ENCODE data around the gene PEX1.

Gene PEX1

GRCh38 chr7:92534572-92534971 lies 6.3 kb upstream of the PEX1 start:
- no peak for DNase-seq
- peak overlapping the region; percentile 20 for H3K4me3 Mint-ChIP-seq
- peak overlapping the region; percentile 53 for H3K27ac Mint-ChIP-seq
- no peaks in the 10 kb centered on the region for H3K27me3 Mint-ChIP-seq (ENCODE audit: low read depth, poor library complexity)
- peaks cover 24% of the 10 kb centered on the region for H3K4me1 Mint-ChIP-seq
- H3K36me3 Mint-ChIP-seq (ENCODE audit: low read depth) = peaks cover 55% of the 10 kb centered on the region
- H3K9me3 Mint-ChIP-seq = no peaks in the 10 kb centered on the region
- TF ChIP-seq CTCF (IDR thresholded peaks at IDR 0.05) = no peak

GRCh38 chr7:92528958-92529264 lies 591 bp upstream of the PEX1 start:
- TF ChIP-seq CTCF (IDR thresholded peaks at IDR 0.05) = no peak
- no peaks in the 10 kb centered on the region for H3K9me3 Mint-ChIP-seq
- H3K27me3 Mint-ChIP-seq (ENCODE audit: low read depth, poor library complexity) = no peaks in the 10 kb centered on the region
- H3K27ac Mint-ChIP-seq = peak overlapping the region; percentile 98
- peaks cover 35% of the 10 kb centered on the region for H3K4me1 Mint-ChIP-seq
- DNase-seq = no peak
- H3K4me3 Mint-ChIP-seq = peak overlapping the region; percentile 97
- peaks cover 19% of the 10 kb centered on the region for H3K36me3 Mint-ChIP-seq (ENCODE audit: low read depth)

- peaks cover 29% of the 10 kb centered on the region for H3K4me1 Mint-ChIP-seq
- peak; percentile 60 for DNase-seq
- no peaks in the 10 kb centered on the region for H3K27me3 Mint-ChIP-seq (ENCODE audit: low read depth, poor library complexity)
- TF ChIP-seq CTCF (IDR thresholded peaks at IDR 0.05) = no peak
- H3K27ac Mint-ChIP-seq = peak overlapping the region; percentile 67
- peak overlapping the region; percentile 97 for H3K4me3 Mint-ChIP-seq
- peaks cover 8% of the 10 kb centered on the region for H3K36me3 Mint-ChIP-seq (ENCODE audit: low read depth)
- H3K9me3 Mint-ChIP-seq = no peaks in the 10 kb centered on the region
These were observed 776 bp downstream of the PEX1 start for GRCh38 chr7:92527300-92528187.

GRCh38 chr7:92523110-92523509 lies 5.2 kb downstream of the PEX1 start:
- Mint-ChIP-seq H3K36me3 (ENCODE audit: low read depth) (no peaks in the 10 kb centered on the region), H3K27me3 (ENCODE audit: low read depth, poor library complexity) (no peaks in the 10 kb centered on the region), H3K4me3 (no peak overlapping the region)

GRCh38 chr7:92520024-92520423 lies 8.3 kb downstream of the PEX1 start:
- Mint-ChIP-seq H3K4me3 (no peak overlapping the region), H3K36me3 (ENCODE audit: low read depth) (peaks cover 17% of the 10 kb centered on the region), H3K27ac (no peak overlapping the region), H3K27me3 (ENCODE audit: low read depth, poor library complexity) (no peaks in the 10 kb centered on the region), H3K4me1 (no peaks in the 10 kb centered on the region), H3K9me3 (no peaks in the 10 kb centered on the region)
- no peak for DNase-seq
- TF ChIP-seq CTCF (IDR thresholded peaks at IDR 0.05) = no peak

More at GRCh38 chr7:92523110-92523509, 5.2 kb downstream of the PEX1 start:
- TF ChIP-seq CTCF (IDR thresholded peaks at IDR 0.05) = no peak
- no peak for DNase-seq
- H3K27ac Mint-ChIP-seq = no peak overlapping the region
- no peaks in the 10 kb centered on the region for H3K9me3 Mint-ChIP-seq
- peaks cover 16% of the 10 kb centered on the region for H3K4me1 Mint-ChIP-seq

- H3K27ac Mint-ChIP-seq = no peak overlapping the region
- peaks cover 26% of the 10 kb centered on the region for H3K36me3 Mint-ChIP-seq (ENCODE audit: low read depth)
- H3K4me3 Mint-ChIP-seq = no peak overlapping the region
These were observed 10.7 kb downstream of the PEX1 start for GRCh38 chr7:92517631-92518030.

More at GRCh38 chr7:92517631-92518030, 10.7 kb downstream of the PEX1 start:
- Mint-ChIP-seq H3K9me3 (no peaks in the 10 kb centered on the region), H3K4me1 (no peaks in the 10 kb centered on the region), H3K27me3 (ENCODE audit: low read depth, poor library complexity) (no peaks in the 10 kb centered on the region)
- TF ChIP-seq CTCF (IDR thresholded peaks at IDR 0.05) = no peak
- no peak for DNase-seq
